ENCODE data around the gene ANKS1A.

The ANKS1A gene

DNA sequence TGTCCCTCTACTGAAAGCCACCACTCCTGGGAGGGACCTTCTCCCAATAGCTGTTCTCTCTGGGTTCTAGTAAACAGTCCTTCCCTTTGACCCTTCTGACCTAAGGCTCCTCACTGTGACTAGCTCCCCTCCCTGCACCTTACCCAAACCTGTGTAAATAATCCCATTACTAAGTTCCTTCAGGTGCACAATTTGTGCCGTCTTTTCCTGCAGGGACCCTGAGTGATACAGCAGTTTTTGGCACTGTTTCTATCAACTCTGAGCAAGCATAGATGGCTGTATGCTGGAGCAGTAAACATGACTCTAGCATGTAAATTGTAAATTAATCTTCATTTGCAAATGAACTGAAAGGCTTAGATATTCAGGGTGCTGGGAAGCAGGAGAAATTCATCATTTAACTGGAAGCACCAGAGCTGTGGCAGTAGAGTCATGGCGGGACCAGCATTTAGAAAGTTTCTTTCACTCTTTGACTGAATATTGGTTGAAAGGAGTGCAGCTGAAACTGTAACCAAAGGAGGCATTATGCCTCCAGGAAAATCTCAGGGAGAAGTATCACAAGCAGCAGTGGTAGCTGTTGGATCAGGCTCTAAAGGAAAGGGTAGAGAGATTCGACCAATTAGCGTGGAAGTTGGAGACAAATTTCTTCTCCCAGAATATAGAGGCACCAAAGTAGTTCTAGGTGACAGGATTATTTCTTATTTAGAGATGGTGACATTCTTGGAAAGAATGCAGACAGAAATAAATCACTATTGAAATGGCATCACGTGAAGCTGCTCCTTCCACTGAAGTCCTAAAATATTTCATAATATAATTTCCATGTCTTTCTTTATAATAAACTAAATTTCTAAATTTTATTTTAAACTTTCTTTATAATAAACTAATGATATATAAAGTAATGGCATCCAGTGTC, 134.3 kb downstream of the ANKS1A start:
- DNase-seq (ENCODE audit: low spot score) = no peak

DNA sequence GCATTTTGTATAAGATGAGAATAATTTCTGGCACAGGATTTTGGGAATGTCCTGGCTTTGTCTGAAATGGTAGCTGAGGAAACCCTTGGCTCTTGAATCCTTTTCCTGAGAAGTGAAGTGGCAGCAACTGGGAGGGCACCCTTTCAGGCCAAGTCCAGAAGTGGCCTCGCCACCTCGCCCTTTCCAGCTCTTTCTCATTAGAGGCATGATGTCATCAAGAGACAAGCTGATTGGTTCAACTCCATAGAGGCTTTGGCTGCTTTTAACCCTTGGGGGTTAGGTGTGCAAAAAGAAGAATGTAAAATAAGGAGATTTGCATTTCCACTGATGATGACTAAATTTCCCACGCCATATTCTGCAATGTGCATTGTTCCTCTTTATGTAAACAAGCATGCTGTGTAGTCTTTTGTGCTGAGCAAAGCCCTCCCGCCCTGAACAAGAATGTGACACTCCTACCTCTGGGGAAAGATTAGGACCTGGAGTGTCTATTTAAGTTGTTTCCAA, 135.5 kb downstream of the ANKS1A start:
- no peak for DNase-seq (ENCODE audit: low spot score)

GRCh38 chr6:35025232-35026188, 136.5 kb downstream of the ANKS1A start:
- DNase-seq (ENCODE audit: low spot score) = no peak

DNA sequence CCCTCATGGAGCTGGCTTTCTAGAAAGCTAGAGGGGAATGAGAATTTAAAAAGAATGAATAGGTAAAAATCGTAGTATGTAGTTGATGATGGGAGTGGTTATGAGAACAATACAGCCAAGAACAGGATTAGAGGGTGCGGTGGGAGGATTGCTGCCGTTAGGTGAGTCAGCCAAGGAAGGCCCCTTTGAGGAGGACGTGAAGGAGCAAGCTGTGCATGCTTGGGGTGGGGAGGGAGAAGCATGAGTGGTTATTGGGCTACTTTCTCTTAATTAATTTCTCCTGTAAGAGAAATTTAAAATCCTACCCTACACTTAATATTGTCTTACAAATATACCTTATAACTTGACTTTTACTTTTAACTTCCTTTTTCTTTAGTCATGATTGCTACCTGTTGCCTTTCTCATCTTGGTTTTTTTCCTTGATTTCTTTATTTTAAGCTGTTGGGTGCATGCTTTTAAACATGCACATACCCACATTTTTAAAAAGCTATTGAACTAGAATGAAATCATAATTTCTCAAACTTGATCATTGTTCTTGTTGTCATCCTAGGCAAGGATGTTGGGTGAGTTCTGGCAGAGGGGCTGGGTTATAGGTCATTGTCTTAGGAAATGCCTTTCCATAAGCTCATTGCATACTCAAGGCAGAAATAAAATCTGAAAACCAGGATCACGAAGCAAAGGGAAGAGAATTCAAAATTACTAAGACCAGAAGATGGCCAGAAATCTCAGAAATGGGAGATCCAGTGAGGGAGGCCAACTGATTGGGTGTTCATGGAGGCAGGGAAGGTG, 137.6 kb downstream of the ANKS1A start:
- DNase-seq (ENCODE audit: low spot score) = no peak

DNA sequence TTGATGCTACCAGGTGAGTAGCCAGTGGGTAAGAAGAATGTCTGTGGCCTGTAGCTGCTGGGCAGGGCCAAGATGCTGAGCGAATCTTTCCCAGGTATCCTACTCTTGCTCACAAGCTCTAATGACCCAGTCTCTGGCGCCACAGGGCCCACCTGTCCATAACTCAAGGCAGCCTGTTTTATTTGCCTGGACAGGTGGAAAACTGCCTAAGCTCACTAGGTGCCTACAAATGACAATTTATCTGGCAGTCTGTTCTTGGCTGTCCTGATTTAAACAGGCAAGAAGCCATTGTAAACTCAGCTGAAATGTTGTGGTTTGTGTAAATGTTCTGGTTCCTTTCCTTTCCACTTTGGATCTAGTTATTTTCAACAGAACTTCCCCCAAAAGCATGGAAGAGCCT, 138.8 kb downstream of the ANKS1A start:
- no peak for DNase-seq (ENCODE audit: low spot score)

DNA sequence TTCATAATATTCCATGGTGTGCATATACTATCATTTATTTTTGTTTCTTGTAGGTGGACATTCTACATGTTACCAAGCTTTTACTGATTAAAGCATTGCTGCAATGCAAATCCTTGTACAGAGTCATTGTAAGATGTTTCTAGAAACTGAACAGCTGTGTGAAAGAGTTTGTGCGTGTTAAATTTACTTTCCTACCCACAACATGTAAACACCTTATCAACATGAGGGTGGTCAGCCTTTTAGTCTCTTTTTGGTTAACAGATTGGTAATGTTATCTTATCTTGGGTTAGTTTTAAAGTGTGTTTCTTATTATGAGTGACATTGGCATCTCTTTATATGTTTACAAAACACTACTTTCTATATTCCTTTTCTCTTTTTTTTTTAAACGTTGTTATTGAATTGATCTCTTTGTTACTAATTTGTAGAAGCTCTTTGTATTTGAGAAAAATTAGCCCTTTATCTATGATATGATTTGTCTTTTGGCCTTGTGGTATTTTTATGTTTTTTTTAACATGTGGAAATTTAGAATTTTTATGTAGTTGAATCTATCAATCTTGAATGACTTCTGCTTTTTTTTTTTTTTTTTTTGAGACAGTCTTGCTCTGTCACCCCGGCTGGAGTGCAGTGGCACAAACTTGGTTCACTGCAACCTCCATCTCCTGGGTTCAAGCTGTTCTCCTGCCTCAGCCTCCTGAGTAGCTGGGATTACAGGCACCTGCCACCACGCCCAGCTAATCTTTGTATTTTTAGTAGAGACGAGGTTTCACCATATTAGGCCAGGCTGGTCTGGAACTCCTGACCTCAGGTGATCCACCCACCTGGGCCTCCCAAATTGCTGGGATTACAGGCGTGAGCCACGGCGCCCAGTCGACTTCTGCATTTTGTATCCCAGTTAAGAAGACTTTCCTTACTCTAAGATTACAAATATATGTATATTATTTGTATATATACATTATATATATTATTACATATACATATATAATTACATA, 140.0 kb downstream of the ANKS1A start:
- no peak for DNase-seq (ENCODE audit: low spot score)

- DNase-seq (ENCODE audit: low spot score) = no peak
Observed at GRCh38 chr6:35030099-35030498, 141.0 kb downstream of the ANKS1A start.

DNA sequence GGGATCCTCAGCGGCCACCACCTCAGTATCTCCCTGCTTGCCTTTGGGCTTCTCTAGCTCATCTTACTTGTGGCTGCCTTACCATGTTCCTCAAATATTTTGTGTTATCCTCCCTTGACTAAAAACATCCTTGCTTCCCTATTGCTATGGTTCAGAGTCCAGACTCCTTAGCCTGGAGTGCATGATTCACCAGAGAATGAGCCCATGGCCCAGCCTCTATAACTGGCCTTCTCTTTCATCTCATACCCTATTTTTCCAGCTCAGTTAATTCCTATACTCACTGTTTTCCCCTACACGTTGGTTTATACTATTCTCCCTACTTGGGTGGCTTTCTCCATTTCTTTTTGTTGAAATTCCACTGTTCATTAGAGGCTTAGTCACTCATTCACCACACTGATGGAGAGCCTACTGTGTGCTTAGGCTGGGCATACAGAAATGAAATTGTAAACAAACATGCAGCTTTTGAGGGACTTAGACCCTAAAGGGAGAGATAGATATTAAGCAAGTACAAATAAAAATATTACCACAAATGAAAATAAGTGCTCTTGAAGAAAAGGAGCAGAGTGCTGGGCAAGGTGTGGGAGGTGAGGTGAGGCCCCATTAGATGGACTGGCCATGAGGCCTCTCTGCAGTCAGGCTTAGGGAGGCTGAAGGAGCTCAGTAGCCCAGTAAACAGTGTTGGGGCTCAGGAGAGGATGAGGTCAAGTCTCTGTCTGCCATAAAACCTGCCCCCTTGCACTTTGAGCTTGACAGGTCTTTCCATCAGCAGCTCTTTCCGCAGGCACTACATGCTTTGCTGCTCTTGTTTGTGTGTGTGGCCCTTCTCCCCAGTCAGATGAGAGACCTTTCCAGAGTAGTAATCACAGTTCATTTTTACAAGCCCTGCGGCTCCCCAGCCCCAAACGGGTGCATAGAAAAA, 142.8 kb downstream of the ANKS1A start:
- no peak for DNase-seq (ENCODE audit: low spot score)

DNA sequence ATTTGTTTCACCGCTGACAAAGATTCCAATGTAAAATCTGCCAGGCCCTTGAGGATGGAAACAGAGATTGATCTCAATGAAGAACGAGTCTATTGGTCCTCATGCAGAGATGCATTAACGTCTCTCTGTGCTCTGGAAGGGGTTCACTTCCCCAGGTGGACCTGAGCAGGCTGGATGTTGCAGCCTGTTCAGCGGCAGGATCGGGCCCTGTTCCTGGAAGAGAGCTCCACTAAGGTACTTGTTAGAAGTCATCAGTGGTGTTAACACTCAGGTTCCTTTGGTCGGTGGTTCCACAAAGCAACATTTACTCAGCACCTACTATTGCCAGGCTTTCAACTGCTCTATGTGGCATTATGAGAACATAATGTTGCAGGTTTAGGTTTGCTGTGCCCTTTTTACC, 144.6 kb downstream of the ANKS1A start:
- DNase-seq (ENCODE audit: low spot score) = no peak

- DNase-seq (ENCODE audit: low spot score) = no peak
Observed at GRCh38 chr6:35034411-35035191, 145.5 kb downstream of the ANKS1A start.

DNA sequence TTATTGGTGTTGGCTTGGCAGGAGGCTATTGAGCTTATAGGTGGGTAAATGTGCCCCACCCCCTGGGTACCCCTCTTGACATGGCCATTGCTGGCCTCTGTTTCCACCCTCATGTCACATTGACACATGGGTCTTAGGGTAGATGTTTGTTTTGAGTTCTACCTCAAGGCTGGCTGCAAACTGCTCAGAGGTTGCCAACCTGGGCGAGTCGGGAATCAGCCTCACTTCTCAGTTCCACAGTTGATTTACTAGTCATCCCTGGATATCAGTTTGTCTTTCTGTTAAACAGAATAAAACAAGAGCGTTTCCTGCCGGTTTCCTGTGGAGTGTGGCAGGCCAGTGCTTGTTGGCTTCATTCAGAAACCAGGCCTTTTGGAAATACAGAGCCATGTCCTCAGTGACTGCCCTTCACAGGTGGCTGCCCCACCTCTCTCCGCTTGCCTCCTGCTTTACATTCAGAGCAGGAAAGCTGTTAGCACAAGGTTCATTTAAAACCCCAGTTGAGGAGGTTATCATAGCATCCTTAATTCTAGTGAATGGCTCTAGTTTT, 146.5 kb downstream of the ANKS1A start:
- no peak for DNase-seq (ENCODE audit: low spot score)

- DNase-seq (ENCODE audit: low spot score) = no peak
Observed at GRCh38 chr6:35036059-35036827, 147.2 kb downstream of the ANKS1A start.

DNA sequence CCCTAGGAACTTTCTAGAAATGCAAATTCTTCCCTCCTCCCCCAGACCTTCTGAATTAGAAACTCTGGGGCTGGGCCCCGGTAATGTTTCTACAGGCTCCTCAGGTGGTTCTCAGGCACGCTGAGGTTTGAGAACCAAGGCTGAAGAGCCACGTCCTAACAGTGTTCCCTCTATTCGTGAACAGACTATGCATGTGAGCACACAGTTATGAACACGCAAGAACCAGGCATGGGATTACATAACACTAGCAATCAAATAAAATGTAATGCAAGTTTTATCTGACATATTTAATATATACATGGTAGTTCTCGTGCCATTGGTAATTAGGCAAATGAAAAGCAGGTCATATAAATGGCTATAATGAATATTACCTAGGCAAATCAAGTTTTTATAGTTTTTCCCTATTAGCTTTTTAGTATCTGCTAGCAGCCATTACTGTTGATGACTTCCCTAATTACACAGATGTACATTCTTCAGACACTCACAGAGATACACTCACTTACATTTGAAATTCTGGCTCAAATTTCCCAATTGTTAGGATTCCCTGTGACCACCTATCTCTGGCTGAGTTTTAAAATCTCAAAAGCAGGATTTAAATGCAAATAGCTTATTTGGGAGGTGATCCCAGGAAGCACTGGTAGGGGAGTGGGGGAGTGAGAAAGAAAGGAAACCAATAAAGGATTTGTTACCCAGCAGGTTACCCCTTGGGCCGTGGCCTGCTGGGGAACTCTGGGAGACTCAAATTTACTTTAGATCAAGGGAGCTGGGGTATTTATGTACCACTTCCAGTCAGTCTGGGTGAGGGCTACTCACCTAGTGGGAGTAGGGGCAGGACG, 148.0 kb downstream of the ANKS1A start:
- no peak for DNase-seq (ENCODE audit: low spot score)

GRCh38 chr6:35037664-35038038, 148.6 kb downstream of the ANKS1A start:
- no peak for DNase-seq (ENCODE audit: low spot score)

- no peak for DNase-seq (ENCODE audit: low spot score)
Observed at GRCh38 chr6:35038076-35038475, 149.0 kb downstream of the ANKS1A start.

DNA sequence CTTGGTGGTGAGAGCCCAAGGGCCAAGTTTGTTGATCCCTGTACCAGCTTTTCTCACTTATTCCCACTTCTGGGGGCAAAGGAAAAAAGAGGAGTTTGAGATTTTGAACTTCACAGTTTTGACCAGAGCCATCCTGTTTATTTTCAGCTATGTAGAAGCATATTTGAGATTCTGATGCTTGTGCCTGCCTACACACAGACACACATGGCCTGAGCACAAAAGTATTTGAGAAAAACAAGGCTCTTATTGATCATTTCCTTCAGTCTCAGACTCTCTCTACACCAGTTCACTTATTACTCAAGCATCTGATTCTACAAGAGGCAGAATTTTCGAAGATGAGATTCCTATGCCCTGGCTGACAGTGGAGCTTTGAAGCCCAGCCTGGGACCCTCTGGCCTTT, 151.3 kb downstream of the ANKS1A start:
- DNase-seq (ENCODE audit: low spot score) = no peak
